Naive thymus-derived CD8-positive, alpha-beta T cell (primary cell): ENCODE measurements around the gene PPP1CA. TPM values are rescaled to one million over a fixed set of nuclear protein-coding genes. Genes with fewer than 3 reads are reported as not detected.

Experiments
- ATAC-seq, 2 donors: fragments of 150-1000 bp; cut with Tn5 transposase in 1 of 2; sonication (Bioruptor Pico), chemical (Tn5 transposase) in 1 of 2; 1 replicate in 1 of 2; 2 replicates in 1 of 2; pipeline ENCODE4 v1.10.0; 2021; ENCODE audit warnings: mild to moderate bottlenecking in 2 of 2, moderate library complexity in 2 of 2
- POLR2A ChIA-PET: fragments of 350-600 bp; sonication (Branson Sonifier 250); formaldehyde crosslinking; loops from one replicate; lab custom pipeline; 2021; ENCODE audit warnings: antibody characterized with exemption; lab: Charles Lee
- DNase-seq, 10 donors: peaks; one replicate each; pipeline versions ENCODE4 v3.0.0 to v3.0.0-alpha.2; 2020 to 2022
- H3K27ac Mint-ChIP-seq, 10 donors: one replicate each; pipeline ENCODE4 v1.8.0; 2020 to 2022; ENCODE audit warnings: mild to moderate bottlenecking in 10 of 10, mixed read lengths in 10 of 10, moderate library complexity in 4 of 10, inconsistent platforms in 1 of 10
- H3K27me3 Mint-ChIP-seq, 5 donors: one replicate each; pipeline ENCODE4 v1.8.0; 2021 to 2022; ENCODE audit warnings: mixed read lengths in 5 of 5
- H3K36me3 Mint-ChIP-seq, 3 donors: one replicate each; pipeline ENCODE4 v1.8.0; 2020 to 2022; ENCODE audit warnings: mixed read lengths in 3 of 3, mild to moderate bottlenecking in 2 of 3, inconsistent platforms in 1 of 3
- H3K4me1 Mint-ChIP-seq, 4 donors: one replicate each; pipeline ENCODE4 v1.8.0; 2021 to 2022; ENCODE audit warnings: mixed read lengths in 4 of 4
- H3K4me3 Mint-ChIP-seq, 10 donors: one replicate each; pipeline ENCODE4 v1.8.0; 2020 to 2022; ENCODE audit warnings: mild to moderate bottlenecking in 10 of 10, mixed read lengths in 10 of 10, moderate library complexity in 6 of 10, inconsistent platforms in 1 of 10
- H3K9me3 Mint-ChIP-seq, 9 donors: one replicate each; pipeline ENCODE4 v1.8.0; 2020 to 2022; ENCODE audit warnings: mixed read lengths in 9 of 9, mild to moderate bottlenecking in 3 of 9, inconsistent platforms in 1 of 9, moderate library complexity in 1 of 9
- polyA plus RNA-seq, 3 donors: library from polyadenylated mRNA; unstranded; fragments of 300-500 nt; fragmentation: Illumina TruSeq; gene quantifications; one replicate each; pipeline ENCODE4 v1.2.3, GENCODE V29; 2021
- total RNA-seq, 8 experiments: library from RNA in 2 of 8; stranded (reverse) in 2 of 8; gene quantifications; one replicate each; pipeline ENCODE4 v1.2.3 and lab custom pipeline; 2021 to 2026

Gene PPP1CA
- total and polyA plus RNA-seq, 5 experiments from 2014 or later: 141 to 518 (median 357) TPM

- peak in 4 of 10 donors; percentile 22 to 35 (median 27) for DNase-seq
- Mint-ChIP-seq H3K36me3 (peaks cover 0 to 18% (median 4%) of the 10 kb centered on the region in 3 donors), H3K9me3 (no peaks in the 10 kb centered on the region), H3K4me3 (peak overlapping the region; percentile 82 to 100 (median 96)), H3K27ac (peak overlapping the region; percentile 91 to 97 (median 94)), H3K27me3 (no peaks in the 10 kb centered on the region), H3K4me1 (peaks cover 31 to 79% (median 68%) of the 10 kb centered on the region in 4 donors)
- POLR2A ChIA-PET: interaction anchor here (0.9 to 31.8 kb wide), 8 partner anchors 17 to 136 kb away, joined by 3 to 2390 read pairs (median 79); partner anchors contain the start of genes AIP, CABP4, CARNS1 and CDK2AP2
- no peak for ATAC-seq
Observed at GRCh38 chr11:67439321-67440228, 37.9 kb upstream of the PPP1CA start.

DNA sequence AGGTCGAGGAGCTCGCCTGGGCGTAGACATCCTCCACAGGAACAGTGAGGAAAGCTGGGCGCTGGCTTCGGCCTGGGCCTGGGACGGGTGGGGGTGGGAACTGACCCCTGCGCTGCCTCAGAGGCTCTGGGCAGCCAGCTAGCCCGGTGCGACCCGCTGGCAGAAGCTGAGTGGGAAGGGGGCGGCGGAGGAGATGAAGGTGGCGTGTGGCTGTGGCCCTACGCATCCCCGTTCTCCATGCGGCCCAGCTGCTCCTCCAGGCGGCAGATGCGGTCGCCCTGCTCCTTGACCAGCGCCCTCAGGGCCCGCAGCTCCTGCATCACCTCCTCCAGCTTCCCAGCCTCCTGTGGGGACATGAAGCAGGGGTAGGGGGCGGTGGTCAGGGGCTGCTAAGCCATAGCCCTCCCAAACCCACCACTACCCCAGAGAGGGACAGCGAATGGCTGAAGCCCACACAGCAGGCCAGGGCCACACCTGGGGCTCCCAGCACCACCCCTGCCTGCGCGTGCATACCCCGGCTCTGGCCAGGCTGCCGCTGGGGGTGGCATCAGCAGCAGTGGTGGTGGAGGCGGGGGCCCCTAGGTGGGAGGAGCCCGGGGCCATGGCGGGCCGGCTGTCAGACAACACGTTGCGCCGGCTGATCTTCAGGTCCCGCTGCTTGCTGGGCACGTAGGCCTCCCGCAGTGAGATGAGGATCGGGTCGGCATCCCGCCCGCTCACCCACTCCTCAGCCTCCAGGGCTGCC lies 36.7 kb upstream of the PPP1CA start:
- no peaks in the 10 kb centered on the region for H3K9me3 Mint-ChIP-seq
- ATAC-seq: peak; percentile 44 to 47
- H3K4me1 Mint-ChIP-seq: peaks cover 35 to 81% (median 70%) of the 10 kb centered on the region in 4 donors

GRCh38 chr11:67437809-67438157 lies 36.1 kb upstream of the PPP1CA start:
- DNase-seq (no peak), ATAC-seq (no peak)
- POLR2A ChIA-PET: interaction anchor here (1.0 to 31.8 kb wide), 17 partner anchors 18 to 170 kb away, joined by 3 to 2390 read pairs (median 10); partner anchors contain the start of genes AIP, CABP4, CARNS1 and CDK2AP2
- peaks cover 0 to 22% (median 4%) of the 10 kb centered on the region in 3 donors for H3K36me3 Mint-ChIP-seq
- peaks cover 35 to 84% (median 73%) of the 10 kb centered on the region in 4 donors for H3K4me1 Mint-ChIP-seq
- H3K27me3 Mint-ChIP-seq: no peaks in the 10 kb centered on the region
- H3K27ac Mint-ChIP-seq: peak overlapping the region; percentile 87 to 97 (median 94)
- H3K9me3 Mint-ChIP-seq: no peaks in the 10 kb centered on the region
- peak overlapping the region; percentile 93 to 100 (median 96) for H3K4me3 Mint-ChIP-seq

More for the DNA sequence above, 36.7 kb upstream of the PPP1CA start:
- peak overlapping the region; percentile 93 to 100 (median 96) for H3K4me3 Mint-ChIP-seq
- peak; percentile 59 to 83 (median 72) for DNase-seq
- no peaks in the 10 kb centered on the region for H3K27me3 Mint-ChIP-seq
- POLR2A ChIA-PET: interaction anchor here (1.1 to 31.8 kb wide), 16 partner anchors 18 to 171 kb away, joined by 3 to 2390 read pairs (median 10); partner anchors contain the start of genes AIP, CABP4, CARNS1 and CDK2AP2
- H3K36me3 Mint-ChIP-seq: peaks cover 0 to 22% (median 4%) of the 10 kb centered on the region in 3 donors
- peak overlapping the region; percentile 92 to 97 (median 95) for H3K27ac Mint-ChIP-seq

DNA sequence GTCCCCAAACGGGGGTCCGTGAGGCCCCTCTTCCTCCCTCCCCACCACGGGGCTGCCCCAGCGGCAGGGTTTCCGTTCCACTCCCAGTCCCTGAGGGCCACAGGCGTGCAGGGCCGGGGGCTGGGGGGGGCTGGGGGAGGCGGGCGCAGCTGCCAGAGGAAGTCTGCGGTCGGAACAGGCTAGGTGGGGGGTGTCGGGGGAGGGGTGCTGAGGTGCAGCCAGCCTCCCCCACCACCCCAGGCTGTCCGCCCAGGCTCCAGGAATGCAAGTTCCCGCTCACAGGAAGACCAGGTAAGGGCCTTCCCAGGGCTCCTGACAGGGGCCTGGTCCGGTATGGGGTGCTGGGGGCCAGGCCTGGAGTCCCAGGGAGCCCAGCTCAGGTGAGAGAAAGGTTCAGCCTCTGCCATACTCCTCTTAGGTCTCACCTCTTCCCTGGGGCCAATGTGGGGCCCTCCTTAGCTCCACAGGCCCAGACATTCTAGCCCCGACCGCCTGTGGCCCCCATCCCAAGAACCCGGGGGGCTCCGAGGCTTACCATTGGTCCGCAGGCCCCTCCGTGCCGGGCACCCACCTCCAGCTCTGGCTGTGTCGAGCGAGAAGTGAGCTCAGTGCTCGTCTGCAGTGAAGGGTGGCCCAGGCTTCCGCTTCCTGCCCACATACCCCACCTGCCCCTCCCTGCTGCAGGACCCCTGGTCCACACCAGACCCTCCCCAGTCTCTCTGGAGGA lies 35.6 kb upstream of the PPP1CA start, which contains the start of gene PTPRCAP:
TSS of gene PTPRCAP (minus strand) at position 601 of the 727 bp plus-strand sequence. CDS start at position 538, 63 bp downstream.
- H3K27me3 Mint-ChIP-seq: no peaks in the 10 kb centered on the region
- H3K4me3 Mint-ChIP-seq: peak within 1 kb of the TSS; percentile 93 to 100 (median 96)
- peaks cover 0 to 24% (median 4%) of the 10 kb centered on the region in 3 donors for H3K36me3 Mint-ChIP-seq
- peaks cover 35 to 81% (median 74%) of the 10 kb centered on the region in 4 donors for H3K4me1 Mint-ChIP-seq
- ATAC-seq (peak; percentile 41 to 64), DNase-seq (peak; percentile 67 to 92 (median 78))
- H3K27ac Mint-ChIP-seq: peak within 1 kb of the TSS; percentile 91 to 97 (median 96)
- POLR2A ChIA-PET: interaction anchor here (1.0 to 31.8 kb wide), 19 partner anchors 17 to 169 kb away, joined by 3 to 2390 read pairs (median 8); partner anchors contain the start of genes AIP, CABP4, CARNS1 and CDK2AP2
- no peaks in the 10 kb centered on the region for H3K9me3 Mint-ChIP-seq

GRCh38 chr11:67436459-67437081 lies 34.9 kb upstream of the PPP1CA start:
- ATAC-seq (peak; percentile 6 to 21), DNase-seq (peak in 8 of 10 donors; percentile 48 to 80 (median 62))
- Mint-ChIP-seq H3K36me3 (peaks cover 0 to 30% (median 4%) of the 10 kb centered on the region in 3 donors), H3K4me3 (peak overlapping the region; percentile 93 to 100 (median 96)), H3K9me3 (no peaks in the 10 kb centered on the region), H3K4me1 (peaks cover 38 to 81% (median 75%) of the 10 kb centered on the region in 4 donors), H3K27me3 (no peaks in the 10 kb centered on the region), H3K27ac (peak overlapping the region in 9 of 10 donors; percentile 91 to 97 (median 96))
- POLR2A ChIA-PET: interaction anchor here (1.0 to 31.8 kb wide), 18 partner anchors 16 to 169 kb away, joined by 3 to 2390 read pairs (median 9); partner anchors contain the start of genes AIP, CABP4, CARNS1 and CDK2AP2

GRCh38 chr11:67435727-67436458 lies 34.2 kb upstream of the PPP1CA start:
- Mint-ChIP-seq H3K36me3 (peaks cover 0 to 33% (median 4%) of the 10 kb centered on the region in 3 donors), H3K9me3 (no peaks in the 10 kb centered on the region), H3K4me1 (peaks cover 34 to 80% (median 73%) of the 10 kb centered on the region in 4 donors), H3K27ac (peak overlapping the region; percentile 83 to 97 (median 96)), H3K4me3 (peak overlapping the region; percentile 93 to 100 (median 96)), H3K27me3 (no peaks in the 10 kb centered on the region)
- ATAC-seq: no peak
- POLR2A ChIA-PET: interaction anchor here (1.3 to 31.8 kb wide), 13 partner anchors 16 to 158 kb away, joined by 3 to 2390 read pairs (median 17); partner anchors contain the start of genes AIP, CABP4, CARNS1 and CDK2AP2
- peak in 4 of 10 donors; percentile 21 to 36 (median 28) for DNase-seq

DNA sequence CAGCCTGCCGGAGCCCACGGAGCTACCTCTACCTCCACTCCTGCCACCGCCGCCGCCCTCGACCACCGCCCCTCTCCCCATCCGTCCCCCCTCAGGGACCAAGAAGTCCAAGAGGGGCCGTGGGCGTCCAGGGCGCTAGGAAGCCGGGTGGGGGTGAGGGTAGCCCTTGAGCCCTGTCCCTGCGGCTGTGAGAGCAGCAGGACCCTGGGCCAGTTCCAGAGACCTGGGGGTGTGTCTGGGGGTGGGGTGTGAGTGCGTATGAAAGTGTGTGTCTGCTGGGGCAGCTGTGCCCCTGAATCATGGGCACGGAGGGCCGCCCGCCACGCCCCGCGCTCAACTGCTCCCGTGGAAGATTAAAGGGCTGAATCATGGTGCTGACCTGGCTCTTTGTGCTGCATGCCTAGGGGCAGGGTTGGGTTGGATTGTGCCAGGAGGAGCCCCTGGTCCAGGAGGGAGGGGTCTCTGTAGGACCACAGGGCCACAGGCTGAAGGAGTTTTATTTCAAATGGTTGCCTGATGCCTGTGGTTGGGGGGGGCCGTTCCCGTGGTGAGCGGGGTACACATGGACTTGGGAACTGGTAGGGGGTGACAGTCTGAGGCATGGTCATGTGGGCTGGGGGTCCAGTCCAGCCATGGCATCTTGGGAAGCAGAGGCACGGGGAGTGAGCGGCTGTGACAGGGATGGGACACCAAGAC lies 33.5 kb upstream of the PPP1CA start:
- H3K4me1 Mint-ChIP-seq: peaks cover 29 to 78% (median 68%) of the 10 kb centered on the region in 4 donors
- no peak for ATAC-seq

DNA sequence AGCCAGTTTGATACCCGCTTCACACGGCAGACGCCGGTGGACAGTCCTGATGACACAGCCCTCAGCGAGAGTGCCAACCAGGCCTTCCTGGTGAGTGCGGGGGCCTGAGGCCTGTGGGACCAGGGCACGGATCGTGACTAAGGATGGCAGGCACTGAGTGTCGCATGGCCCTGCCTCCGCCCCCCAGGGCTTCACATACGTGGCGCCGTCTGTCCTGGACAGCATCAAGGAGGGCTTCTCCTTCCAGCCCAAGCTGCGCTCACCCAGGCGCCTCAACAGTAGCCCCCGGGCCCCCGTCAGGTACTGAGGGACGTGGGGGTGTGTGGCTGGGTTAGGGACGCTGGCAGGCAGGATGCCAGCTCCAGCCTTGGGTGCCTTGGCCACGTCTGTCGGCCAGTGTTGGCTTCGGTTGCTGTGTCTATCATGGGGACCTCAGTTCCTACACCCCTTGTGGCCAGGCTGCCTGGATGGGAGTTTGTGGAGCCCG lies 32.8 kb upstream of the PPP1CA start:
- peak in 3 of 10 donors; percentile 35 to 51 (median 41) for DNase-seq
- POLR2A ChIA-PET: interaction anchor here (1.0 to 31.8 kb wide), 7 partner anchors 14 to 68 kb away, joined by 3 to 2390 read pairs (median 126); partner anchors contain the start of genes AIP, CABP4, CARNS1 and CORO1B
- no peaks in the 10 kb centered on the region for H3K27me3 Mint-ChIP-seq
- peaks cover 23 to 77% (median 62%) of the 10 kb centered on the region in 4 donors for H3K4me1 Mint-ChIP-seq
- H3K36me3 Mint-ChIP-seq: peaks cover 0 to 38% (median 4%) of the 10 kb centered on the region in 3 donors
- H3K27ac Mint-ChIP-seq: peak overlapping the region; percentile 81 to 97 (median 86)
- ATAC-seq: peak in 1 of 2 donors; percentile 5
- H3K4me3 Mint-ChIP-seq: peak overlapping the region; percentile 41 to 100 (median 76)
- no peaks in the 10 kb centered on the region for H3K9me3 Mint-ChIP-seq

More for the DNA sequence above, 33.5 kb upstream of the PPP1CA start:
- H3K9me3 Mint-ChIP-seq: no peaks in the 10 kb centered on the region
- POLR2A ChIA-PET: interaction anchor here (1.0 to 31.8 kb wide), 7 partner anchors 15 to 70 kb away, joined by 3 to 2390 read pairs (median 126); partner anchors contain the start of genes AIP, CABP4, CARNS1 and CORO1B
- DNase-seq: peak in 3 of 10 donors; percentile 25 to 44 (median 35)
- H3K27me3 Mint-ChIP-seq: no peaks in the 10 kb centered on the region
- H3K4me3 Mint-ChIP-seq: peak overlapping the region; percentile 78 to 100 (median 96)
- H3K27ac Mint-ChIP-seq: peak overlapping the region; percentile 83 to 97 (median 93)
- peaks cover 0 to 34% (median 4%) of the 10 kb centered on the region in 3 donors for H3K36me3 Mint-ChIP-seq
